Middle frontal gyrus (tissue), 1 donor: ENCODE data around the gene ZNF438.
"Not testable (repeated sequence)": the region's sequence is repeated elsewhere in the genome, so short reads cannot be mapped to it uniquely, and the experiment has no call there.

Experiments used
- DNase-seq: peaks from one replicate; pipeline ENCODE4 v3.0.0-alpha.2; 2015; ENCODE audit warnings: low spot score; ENCODE audit errors: extremely low spot score

ZNF438 gene

GRCh38 chr10:30811276-30812017, 220.2 kb downstream of the ZNF438 start:
- no peak for DNase-seq

- DNase-seq: no peak
Observed at GRCh38 chr10:30810416-30810815, 221.2 kb downstream of the ZNF438 start.

- DNase-seq: no peak
Observed at GRCh38 chr10:30806850-30807249, 224.8 kb downstream of the ZNF438 start.

- DNase-seq: no peak
Observed at GRCh38 chr10:30805061-30805460, 226.6 kb downstream of the ZNF438 start.

GRCh38 chr10:30804478-30805055, 227.1 kb downstream of the ZNF438 start:
- no peak for DNase-seq

GRCh38 chr10:30803892-30804322, 227.8 kb downstream of the ZNF438 start:
- no peak for DNase-seq

GRCh38 chr10:30803058-30803457, 228.6 kb downstream of the ZNF438 start:
- no peak for DNase-seq

GRCh38 chr10:30800368-30800767, 231.3 kb downstream of the ZNF438 start:
- no peak for DNase-seq

- no peak for DNase-seq
Observed at GRCh38 chr10:30798646-30799185, 232.9 kb downstream of the ZNF438 start.

- DNase-seq: not testable (repeated sequence)
Observed at GRCh38 chr10:30795024-30795423, 236.6 kb downstream of the ZNF438 start.
